Islet precursor cell (in vitro differentiated cells): Measurements from ENCODE around the gene KAT6B.

Experiments
- DNase-seq: peaks from one replicate; pipeline ENCODE4 v3.0.0-alpha.2; 2018

KAT6B gene

GRCh38 chr10:74824184-74824899, 2.1 kb upstream of the KAT6B start:
- DNase-seq: peak; percentile 54

- peak; percentile 69 for DNase-seq
Measured at GRCh38 chr10:74824900-74825370, 1.5 kb upstream of the KAT6B start.

- peak; percentile 80 for DNase-seq
Measured at GRCh38 chr10:74825371-74826141, 844 bp upstream of the KAT6B start.

- DNase-seq: no peak
Measured at GRCh38 chr10:74827045-74827441, 643 bp downstream of the KAT6B start.

GRCh38 chr10:74827694-74828093, 1.3 kb downstream of the KAT6B start:
- peak; percentile 41 for DNase-seq

GRCh38 chr10:74828946-74829345, 2.5 kb downstream of the KAT6B start:
- no peak for DNase-seq

- DNase-seq: no peak
Measured at GRCh38 chr10:74831518-74832120, 5.2 kb downstream of the KAT6B start.

- DNase-seq: no peak
Measured at GRCh38 chr10:74835963-74836362, 9.6 kb downstream of the KAT6B start.

GRCh38 chr10:74836877-74837276, 10.5 kb downstream of the KAT6B start:
- no peak for DNase-seq

- DNase-seq: no peak
Measured at GRCh38 chr10:74837743-74838142, 11.3 kb downstream of the KAT6B start.

- no peak for DNase-seq
Measured at GRCh38 chr10:74839708-74840107, 13.3 kb downstream of the KAT6B start.

- DNase-seq: no peak
Measured at GRCh38 chr10:74841265-74841973, 15.0 kb downstream of the KAT6B start.

GRCh38 chr10:74842301-74842954, 16.0 kb downstream of the KAT6B start:
- DNase-seq: no peak

- no peak for DNase-seq
Measured at GRCh38 chr10:74846958-74847357, 20.6 kb downstream of the KAT6B start.

- no peak for DNase-seq
Measured at GRCh38 chr10:74851831-74852230, 25.4 kb downstream of the KAT6B start.

GRCh38 chr10:74852381-74852780, 26.0 kb downstream of the KAT6B start:
- no peak for DNase-seq

GRCh38 chr10:74854610-74855009, 28.2 kb downstream of the KAT6B start:
- DNase-seq: no peak

GRCh38 chr10:74855027-74855426, 28.6 kb downstream of the KAT6B start:
- DNase-seq: peak; percentile 57

GRCh38 chr10:74855439-74855838, 29.0 kb downstream of the KAT6B start:
- no peak for DNase-seq

- DNase-seq: no peak
Measured at GRCh38 chr10:74856940-74857339, 30.5 kb downstream of the KAT6B start.

GRCh38 chr10:74857586-74857985, 31.2 kb downstream of the KAT6B start:
- DNase-seq: no peak

GRCh38 chr10:74859546-74859945, 33.1 kb downstream of the KAT6B start:
- DNase-seq: no peak

GRCh38 chr10:74862625-74863024, 36.2 kb downstream of the KAT6B start:
- DNase-seq: no peak
